Stimulated activated CD4-positive, alpha-beta T cell treated with anti-CD3 and anti-CD28 coated beads, Interleukin-2, amount 100 ng/mL, for 4 hours (primary cell): ENCODE data around the gene DDI1.
"Not testable (repeated sequence)": the region's sequence is repeated elsewhere in the genome, so short reads cannot be mapped to it uniquely, and the experiment has no call there.

ENCODE experiments used
- DNase-seq: peaks from one replicate; pipeline ENCODE4 v3.0.0-alpha.2; 2020; ENCODE audit warnings: low read depth

The DDI1 gene

DNA sequence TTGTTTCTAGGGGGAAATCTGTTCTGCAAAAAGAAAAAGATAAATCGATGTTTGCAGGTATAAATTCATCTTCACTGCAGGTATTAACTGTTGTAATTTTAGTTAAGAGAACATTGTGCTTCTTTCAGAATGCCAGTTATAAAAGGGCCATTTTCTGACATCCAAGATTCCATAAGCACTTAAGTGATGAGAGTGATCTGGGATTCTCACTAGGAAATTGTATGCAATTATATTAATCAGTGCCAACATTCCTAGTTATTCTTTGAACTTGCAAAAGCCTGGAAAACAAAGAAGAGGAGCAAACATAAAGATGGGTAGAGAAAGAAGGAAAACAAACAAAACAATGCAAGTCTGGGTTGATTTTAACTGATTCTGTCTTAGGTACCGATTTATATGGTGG, 5.4 kb downstream of the DDI1 start:
- DNase-seq: no peak

DNA sequence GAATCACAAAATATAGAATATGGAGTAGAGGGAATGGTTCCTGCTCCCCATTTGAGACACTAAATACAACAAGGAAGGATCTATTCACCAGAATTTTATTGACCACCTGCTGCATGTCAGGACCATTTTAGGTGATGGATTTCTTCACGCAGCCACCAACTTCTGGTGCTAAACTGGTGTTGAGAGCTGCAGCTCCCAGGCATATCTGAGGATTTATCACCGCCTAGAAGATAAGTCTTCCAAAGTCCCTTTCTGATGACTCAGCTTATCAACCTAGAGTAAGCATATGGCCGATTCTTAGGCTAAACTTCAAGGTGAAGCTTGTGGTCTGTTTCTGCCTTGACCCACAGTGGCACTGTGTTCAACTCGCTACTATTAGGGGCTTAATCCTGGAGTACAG, 6.7 kb downstream of the DDI1 start:
- DNase-seq: no peak

DNA sequence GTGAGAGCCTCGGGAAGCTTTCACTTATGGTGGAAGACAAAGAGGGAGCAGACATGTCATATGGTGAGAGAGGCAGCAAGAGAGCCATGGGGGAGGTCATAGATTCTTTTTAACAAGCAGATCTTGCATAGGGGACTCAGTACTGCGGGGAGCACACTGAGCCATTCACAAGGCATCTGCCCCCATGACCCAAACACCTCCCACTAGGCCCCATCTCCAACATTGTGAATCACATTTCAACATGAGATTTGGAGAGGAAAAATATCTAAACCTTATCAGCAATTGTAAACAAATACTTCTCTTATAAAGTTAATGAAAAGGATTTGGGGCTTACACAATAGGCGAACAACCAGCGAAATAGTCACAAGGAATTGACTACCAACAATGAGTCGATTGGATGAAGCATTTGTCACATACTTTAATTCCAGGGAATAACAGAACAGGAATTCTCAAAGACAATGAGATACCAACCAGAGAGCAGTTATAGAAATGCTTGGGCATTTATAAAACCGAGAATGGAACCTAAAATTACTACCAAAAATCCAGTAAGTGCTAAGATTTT, 7.3 kb downstream of the DDI1 start:
- no peak for DNase-seq

DNA sequence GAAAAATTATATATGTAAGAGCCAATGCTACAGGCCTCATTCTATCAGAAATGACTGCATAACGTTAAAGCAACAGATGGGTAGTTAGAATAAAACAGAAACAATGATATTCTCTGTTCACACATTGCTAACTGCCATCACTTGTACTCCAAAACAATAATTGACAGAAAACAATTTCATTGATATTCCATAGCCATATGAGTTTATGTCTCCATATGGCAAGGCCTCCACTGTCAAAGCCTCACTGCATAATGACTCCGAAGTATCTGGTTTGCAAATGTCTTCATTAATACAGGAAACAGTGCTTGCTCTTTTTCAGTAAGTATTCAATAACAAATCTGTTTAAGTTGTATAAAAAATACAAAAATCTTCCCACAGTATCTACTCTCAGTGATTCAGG, 9.9 kb downstream of the DDI1 start:
- DNase-seq: no peak

DNA sequence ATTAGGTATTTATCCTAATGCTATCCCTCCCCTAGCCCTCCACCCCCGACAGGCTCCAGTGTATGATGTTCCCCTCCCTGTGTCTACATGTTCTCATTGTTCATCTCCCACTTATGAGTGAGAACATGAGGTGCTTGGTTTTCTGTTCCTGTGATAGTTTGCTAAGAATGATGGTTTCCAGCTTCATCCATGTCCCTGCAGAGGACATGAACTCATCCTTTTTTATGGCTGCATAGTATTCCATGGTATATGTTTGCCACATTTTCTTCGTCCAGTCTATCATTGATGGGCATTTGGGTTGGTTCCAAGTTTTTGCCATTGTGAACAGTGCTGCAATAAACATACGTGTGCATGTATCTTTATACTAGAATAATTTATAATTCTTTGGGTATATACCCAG, 10.4 kb downstream of the DDI1 start:
- not testable (repeated sequence) for DNase-seq

DNA sequence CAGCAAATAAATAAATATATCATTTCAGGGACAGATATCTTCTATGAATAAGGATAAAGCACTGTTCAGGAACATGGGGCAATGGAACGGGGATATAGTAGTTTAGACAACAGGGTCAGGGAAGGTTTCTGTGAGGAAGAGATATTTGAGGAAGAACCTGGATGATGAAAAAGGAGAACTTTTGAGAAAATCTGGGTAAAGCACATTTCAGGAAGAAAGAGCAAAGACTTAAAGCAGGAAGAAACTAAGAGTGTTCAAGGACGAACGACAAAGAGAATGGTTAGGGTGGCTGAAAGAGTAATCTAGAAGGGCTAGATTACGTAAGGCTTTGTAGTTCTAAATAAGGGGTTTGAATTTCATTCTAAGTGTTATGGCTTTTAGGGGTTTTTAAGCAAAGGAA, 12.7 kb downstream of the DDI1 start:
- no peak for DNase-seq

DNA sequence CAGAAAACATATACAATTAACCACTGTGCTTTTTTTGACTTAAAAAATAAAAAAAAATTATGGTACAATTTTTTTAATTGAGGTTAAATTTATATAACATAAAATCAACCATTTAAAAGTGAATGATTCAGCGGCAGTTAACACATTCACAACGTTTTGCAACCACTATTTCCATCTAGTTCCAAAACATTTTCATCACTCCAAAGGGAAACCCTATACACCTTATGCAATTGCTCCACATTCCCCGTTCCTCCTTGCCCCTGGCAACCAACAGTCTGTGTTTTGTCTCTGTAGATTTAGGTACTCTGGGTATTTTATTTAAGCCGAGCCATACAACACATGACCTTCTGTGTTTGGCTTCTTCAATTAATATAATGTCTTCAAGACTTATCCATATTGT, 15.3 kb downstream of the DDI1 start:
- DNase-seq: no peak

DNA sequence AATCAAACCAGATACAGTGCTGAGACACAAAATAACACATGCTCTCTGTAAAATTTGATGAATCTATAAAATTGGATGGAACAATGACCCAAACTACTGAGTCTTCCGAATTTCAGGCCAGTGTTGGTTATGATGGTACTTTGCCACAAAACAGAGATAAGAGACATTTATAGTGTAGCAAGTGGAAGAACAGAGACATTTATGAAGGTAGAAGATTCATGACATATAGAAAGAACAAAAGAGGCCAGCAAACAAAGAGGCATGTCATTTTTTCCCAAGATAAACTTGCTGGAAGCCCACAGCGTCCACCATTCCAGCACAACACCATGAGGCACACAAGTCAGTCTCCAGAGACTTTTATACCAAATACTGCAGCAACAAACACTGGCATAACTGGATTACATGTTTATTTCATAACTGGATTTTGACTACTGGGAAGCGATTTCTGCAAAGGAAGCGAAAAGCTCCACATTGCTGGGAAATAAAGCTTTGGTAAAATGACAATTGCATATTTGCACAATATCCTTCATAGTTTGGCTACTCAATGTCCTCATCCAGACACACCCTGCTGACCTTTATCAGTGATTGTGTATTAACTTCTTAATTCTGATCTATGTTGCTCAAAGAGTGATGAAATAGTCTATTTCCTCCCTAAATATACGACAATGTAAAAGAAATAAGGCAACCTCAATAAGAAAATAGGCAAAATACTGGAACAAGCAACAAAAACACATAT, 17.5 kb downstream of the DDI1 start:
- DNase-seq: no peak

DNA sequence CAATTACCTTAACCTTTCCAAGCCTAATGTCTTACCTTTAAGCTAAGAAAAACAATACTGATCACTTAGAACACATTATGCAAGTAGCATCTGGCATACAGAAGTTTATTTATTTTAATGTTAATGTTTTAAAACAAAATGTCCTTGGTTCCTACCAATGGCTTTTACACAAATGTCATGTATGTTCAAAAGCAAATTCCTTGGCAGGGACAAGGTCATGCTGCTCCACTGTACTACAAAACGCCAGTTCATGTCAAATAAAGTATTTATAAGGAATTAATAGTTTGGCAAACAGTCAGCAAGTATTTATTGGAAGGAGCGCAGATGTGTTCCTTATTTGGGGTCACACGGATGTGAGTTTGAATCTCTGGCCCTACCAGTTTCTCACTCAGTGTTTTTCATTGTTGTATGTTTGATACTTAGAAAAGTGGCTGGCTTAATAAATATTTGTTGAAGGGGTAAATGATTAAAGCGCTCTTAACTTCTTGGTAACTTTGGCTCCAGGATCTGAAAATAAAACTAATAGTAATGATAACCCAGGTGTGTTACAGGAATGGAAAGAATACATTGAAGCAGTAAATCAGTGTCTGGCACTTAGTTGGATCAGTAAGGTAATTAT, 18.6 kb downstream of the DDI1 start:
- DNase-seq: no peak

DNA sequence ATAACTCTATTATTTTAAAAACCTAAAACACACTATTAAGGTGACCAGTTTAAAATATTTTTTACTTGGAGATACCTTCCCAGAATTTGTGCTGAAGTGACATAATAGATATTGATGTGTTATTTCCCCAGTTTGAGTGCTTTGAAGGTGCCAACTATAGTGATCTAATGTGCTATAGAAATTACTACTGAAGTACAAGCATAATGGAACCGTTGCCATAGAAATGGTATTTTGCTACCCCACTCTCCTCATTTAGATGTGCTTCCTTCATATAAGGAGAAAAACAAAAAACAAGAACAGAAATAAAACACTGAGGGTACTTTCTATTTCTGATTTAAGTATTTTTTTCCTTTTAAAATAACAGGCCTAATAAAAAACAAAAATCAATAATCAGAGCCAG, 19.2 kb downstream of the DDI1 start:
- no peak for DNase-seq

DNA sequence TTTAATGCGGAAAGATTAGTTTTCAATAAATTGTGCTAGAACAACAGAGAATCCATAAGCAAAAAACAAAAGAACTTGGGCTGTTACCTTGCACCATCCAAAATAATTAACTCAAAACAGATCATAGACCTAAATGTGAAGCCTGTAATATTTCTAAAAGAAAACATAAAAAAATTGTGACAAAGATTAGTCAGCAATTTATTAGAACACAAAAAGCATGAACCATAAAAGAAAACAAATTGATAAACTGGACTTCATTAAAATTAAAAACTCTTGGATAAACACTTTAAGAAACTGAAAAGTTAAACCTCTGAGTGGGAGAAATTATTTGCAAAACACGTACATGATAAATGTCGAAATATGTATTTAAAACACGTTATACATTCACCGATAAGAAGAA, 21.5 kb downstream of the DDI1 start:
- no peak for DNase-seq

DNA sequence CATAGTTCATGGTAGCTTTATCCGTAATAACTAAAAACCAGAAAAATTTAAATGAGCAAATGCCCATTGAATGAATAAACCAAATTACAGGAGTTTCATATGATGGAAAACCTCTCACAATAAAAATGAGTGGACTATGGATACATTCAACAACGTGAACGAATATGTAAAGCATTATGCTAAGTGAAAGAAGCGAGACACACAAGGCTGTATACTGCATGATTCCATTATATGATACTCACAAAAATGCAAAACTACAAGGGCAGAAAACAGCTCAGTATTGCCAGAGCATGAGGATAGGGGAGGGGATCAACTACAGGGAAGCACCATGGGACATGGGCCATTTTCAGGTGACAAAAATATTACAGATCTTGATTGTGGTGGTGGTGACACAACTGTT, 22.2 kb downstream of the DDI1 start:
- DNase-seq: no peak

DNA sequence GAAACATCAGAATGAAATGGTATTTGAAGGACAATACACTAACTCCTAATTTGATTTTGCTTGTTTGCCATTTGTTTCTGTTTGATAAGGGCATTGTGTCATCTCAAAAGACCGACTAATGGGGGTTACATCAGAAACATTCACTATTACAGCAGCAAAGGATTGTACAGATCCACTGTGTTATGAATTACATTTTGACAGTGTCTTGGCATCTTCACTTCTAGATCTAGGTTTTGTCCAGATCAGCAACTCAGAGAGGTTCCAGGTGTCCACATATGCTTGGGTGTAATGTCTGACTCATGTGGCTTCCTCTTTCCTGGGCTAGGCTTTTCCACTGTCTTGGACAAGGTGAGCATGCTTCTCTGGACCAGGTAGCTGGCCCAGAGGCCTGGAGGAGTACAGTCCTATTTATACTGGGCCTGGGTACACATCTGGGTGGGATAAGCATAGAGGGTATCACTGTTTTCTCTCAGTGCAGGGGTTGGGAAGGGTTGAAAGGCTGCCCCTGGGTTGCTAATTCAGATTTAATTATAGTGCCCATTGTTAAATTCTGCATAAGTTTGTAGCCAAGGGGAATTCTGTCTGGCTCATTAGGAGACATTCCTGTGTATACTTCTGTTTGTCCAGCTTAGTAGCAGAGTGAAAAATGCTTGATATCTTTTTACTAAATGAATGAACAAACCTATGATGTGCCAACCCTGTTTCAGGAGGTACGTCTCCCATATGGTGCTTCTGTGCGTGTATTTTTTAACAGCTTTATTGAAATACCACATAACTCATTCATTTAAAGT, 23.8 kb downstream of the DDI1 start:
- no peak for DNase-seq

DNA sequence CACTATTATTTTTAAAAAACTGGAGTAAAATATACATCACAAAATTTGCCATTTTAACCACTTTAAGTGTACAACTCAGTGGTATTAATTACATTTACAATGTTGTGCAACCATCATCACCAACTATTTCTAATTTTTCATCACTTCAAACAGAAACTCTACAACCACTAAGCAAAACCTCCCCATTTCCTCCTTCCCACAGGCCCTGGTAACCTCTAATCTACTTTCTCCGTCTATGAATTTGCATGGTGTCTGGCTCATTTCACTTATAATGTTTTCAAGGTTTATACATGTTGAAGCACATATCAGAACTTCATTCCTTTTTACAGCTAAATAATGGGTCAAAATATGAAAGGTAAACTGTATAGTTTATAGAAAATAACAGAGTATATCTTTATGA, 24.4 kb downstream of the DDI1 start:
- no peak for DNase-seq

DNA sequence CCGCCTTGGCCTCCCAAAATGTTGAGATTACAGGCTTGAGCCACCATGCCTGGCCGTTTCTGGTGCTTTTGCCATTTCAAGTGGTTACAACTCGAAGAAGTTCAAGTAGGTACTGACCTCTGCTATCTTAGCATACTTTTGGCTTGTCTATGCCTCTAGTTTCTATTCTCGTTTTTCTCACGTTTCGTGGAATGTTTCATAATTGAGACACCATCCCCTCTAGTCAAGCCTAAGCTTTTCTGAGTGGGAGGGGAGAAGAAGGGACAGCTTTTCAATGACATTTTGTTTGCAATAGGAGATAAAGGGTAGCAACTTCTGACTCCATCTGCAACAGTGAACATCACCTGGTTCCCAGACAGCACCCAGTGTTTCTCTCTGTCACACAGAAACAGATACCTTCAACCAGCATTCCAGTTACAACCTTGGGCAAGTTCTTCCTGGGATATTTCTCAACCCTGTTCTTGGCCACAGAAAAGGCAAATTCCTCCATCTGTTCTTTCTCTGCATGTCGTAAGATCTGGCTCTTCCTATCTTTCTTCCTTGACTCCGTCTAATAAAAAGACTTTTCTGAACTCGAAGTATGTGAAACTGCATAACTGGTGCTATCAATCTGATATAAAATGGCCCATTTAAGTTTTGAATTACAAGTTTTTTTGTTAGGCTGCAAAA, 25.5 kb downstream of the DDI1 start:
- no peak for DNase-seq

DNA sequence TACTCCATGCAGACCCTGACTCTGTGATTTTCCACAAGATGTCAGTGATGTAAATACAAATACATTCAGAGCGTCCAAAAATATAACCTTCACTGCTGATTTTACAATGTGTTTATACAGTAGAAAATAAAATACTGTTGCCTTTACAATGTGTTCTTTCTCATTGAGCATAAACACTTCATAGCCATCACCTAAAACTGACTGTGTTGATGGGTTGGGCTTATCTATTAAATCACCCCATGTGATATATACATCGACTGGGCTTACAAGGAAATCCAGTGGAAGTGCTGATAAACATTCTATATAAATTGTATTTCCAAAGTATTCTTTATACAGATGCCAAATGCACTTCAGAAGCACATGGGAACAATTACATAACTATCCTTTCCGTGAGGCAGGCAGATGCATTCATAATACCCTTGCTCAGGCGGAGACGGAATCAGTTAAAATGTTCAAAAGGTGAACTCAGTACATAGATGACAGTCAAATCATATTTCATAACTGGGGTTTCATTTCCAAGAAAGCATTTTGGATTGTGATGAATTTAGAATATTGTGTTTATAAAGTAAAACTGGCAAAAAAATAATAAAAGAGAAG, 27.7 kb downstream of the DDI1 start:
- no peak for DNase-seq

DNA sequence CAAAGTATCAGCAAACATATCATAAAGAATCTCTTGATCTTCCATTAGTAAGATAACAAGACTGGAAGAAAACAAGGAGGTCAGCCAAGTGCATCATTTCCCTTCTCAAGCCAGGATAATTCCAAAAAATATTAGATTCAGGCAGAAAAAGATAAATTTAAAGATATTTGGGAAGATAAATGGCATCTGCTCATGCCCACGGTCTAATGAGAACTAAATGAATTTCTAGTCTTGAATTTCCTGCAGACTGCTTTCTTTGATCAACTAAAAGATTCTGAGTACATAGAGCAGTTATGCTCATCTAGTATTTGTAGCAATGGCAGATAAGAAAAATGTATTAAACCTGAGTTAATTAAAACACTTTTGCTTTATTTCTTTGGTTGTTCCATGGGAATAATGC, 31.1 kb downstream of the DDI1 start:
- no peak for DNase-seq

DNA sequence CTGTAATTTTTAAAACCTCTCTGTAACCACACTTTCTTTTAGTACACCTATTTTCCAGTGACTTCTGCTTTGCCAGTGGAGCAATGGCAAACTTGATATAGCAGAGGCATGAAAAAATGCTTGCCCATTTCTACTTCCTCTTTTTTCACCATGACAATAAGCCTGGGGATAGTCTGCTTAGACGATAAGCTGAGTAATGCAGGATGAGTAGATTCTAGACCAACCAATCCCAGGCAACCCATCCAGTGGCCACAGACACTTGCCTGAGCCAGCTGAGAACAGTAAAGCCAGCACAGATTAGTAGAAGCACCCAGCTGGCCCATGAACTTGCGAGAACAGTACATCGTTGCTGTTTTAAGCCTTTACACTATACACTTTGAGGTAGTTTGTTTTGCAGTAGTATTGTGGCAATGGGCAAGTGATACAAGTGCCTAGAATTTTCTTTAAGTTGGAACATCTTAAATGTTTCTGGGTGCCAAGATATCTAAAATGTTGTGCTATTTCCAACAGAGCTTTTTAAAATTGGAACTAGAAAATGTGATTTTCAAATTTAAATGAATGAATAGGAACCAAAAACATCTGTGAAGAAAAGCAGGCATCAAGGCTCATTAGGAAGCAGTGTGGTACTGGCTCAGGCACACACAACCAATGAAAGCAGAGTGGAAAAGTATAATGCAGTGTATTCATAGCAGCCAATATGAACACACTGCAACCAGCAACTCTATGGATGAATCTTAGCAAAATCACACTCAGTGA, 37.7 kb downstream of the DDI1 start:
- DNase-seq: no peak

DNA sequence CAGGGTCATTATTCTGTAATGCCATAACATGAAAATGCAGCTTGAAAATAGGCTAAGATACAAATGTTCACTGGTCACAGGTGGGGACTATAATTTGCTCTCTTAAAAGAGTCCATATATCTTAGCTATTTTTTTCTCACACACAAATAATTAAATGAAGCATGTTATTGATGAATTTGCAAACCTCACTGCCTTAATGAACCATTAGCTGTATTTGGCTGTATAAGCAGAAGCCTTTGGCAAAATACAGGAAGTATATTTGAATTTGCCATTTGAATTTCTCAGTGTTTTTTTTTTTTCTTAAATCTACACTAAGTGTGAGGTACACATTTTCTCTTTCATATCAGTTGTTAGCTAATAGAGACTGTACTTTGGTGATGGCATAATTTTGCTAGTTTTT, 38.7 kb downstream of the DDI1 start:
- no peak for DNase-seq

DNA sequence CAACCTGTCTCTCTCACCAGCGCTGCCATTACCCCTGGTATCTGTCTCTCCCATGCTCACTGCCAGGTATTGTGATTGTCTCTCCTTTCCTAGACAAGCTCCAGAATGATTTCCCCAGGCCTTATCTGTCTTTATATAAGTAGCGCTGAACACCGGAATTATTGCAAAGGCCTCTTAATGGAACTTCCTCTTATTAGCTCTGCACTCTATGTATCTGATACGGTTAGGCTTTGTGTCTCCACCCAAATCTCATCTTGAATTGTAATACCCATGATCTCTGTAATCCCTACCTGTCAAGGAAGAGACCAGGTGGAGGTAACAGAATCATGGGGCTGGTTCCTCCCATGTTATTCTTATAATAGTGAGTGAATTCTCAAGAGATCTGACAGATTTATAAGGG, 39.3 kb downstream of the DDI1 start:
- no peak for DNase-seq

DNA sequence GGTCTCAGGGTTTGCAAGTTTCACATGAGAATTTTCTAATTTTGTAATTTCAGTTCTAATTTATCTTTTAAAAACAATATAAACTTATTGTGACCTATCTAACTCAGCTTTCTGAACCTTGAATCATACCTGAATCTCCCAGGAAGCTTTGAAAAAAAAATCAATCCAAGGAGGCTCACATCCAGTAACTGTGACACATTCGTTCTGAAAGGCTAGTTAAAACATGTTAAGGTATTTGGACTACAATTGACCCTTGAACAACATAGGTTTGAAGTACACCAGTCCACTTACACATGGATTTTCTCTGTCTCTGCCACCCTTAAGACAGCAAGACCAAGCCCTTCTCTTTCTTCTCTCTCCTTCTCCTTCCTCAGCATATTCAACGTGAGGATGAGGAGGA, 40.0 kb downstream of the DDI1 start:
- no peak for DNase-seq
